HepG2 (cell line): ENCODE results near the gene SAMD8. TPM values are rescaled to one million over a fixed set of nuclear protein-coding genes. Genes with fewer than 3 reads are reported as not detected.

ENCODE experiments used
- ZNF772 ChIP-seq: sonication (generic); formaldehyde crosslinking; IDR thresholded peaks from 2 replicates; pipeline ENCODE4 v1.5.0; 2020; ENCODE audit warnings: mild to moderate bottlenecking, missing genetic modification reagents
- ZSCAN9 ChIP-seq: IDR thresholded peaks from 2 replicates; pipeline ENCODE4 v1.6.1; 2016; ENCODE audit warnings: borderline replicate concordance
- polyA plus RNA-seq, 8 experiments: library from polyadenylated mRNA; depleted of rRNA in 3 of 8; stranded (reverse) in 7 of 8; unstranded in 1 of 8; fragments of >200 nt; fragmentation: Illumina TruSeq in 4 of 8; extraction: Trizol in 4 of 8; gene quantifications; 2 replicates each; pipeline versions ENCODE4 v1.2.1 to v1.2.3, GENCODE V29; 2011 to 2016; ENCODE audit warnings: low read depth in 4 of 8, missing spikeins in 1 of 8, mixed read lengths in 1 of 8; ENCODE audit not compliant: insufficient read depth in 1 of 8
- total RNA-seq, 5 experiments: library from RNA; depleted of rRNA; stranded (reverse); fragments of >200 nt; fragmentation: Illumina TruSeq; extraction: Trizol; gene quantifications; 2 replicates each; pipeline ENCODE4 v1.2.3, GENCODE V29; 2016; ENCODE audit warnings: low read depth in 1 of 5
- TF ChIP-seq, protein P1 (sequence below): sonication (generic); formaldehyde crosslinking; IDR thresholded peaks from 2 replicates; pipeline ENCODE4 v1.4.0; 2020; ENCODE audit warnings: missing genetic modification reagents
- TF ChIP-seq, protein P2 (sequence below): sonication (generic); formaldehyde crosslinking; IDR thresholded peaks from 2 replicates; pipeline ENCODE4 v1.8.0; 2022; ENCODE audit warnings: mild to moderate bottlenecking, missing genetic modification reagents, moderate library complexity
- TF ChIP-seq, protein P3 (sequence below): sonication (generic); formaldehyde crosslinking; IDR thresholded peaks from 2 replicates; pipeline ENCODE4 v1.5.1; 2020; ENCODE audit warnings: mild to moderate bottlenecking, missing genetic modification reagents, borderline replicate concordance
- TF ChIP-seq, protein P4 (sequence below): sonication (generic); formaldehyde crosslinking; IDR thresholded peaks from 2 replicates; pipeline ENCODE4 v1.4.0; 2020; ENCODE audit warnings: missing genetic modification reagents
- TF ChIP-seq, protein P5 (sequence below): sonication (generic); formaldehyde crosslinking; IDR thresholded peaks from 2 replicates; pipeline ENCODE4 v1.4.0; 2020; ENCODE audit warnings: missing genetic modification reagents
- TF ChIP-seq, protein P6 (sequence below): IDR thresholded peaks from 2 replicates; pipeline ENCODE4 v1.6.1; 2016; ENCODE audit warnings: low read depth

Gene SAMD8
- total and polyA plus RNA-seq, 2 of the 13 experiments (the other 11 are each of a cell fraction or from before 2014, with no cell fraction given) = 10.4 to 13.2 TPM

DNA sequence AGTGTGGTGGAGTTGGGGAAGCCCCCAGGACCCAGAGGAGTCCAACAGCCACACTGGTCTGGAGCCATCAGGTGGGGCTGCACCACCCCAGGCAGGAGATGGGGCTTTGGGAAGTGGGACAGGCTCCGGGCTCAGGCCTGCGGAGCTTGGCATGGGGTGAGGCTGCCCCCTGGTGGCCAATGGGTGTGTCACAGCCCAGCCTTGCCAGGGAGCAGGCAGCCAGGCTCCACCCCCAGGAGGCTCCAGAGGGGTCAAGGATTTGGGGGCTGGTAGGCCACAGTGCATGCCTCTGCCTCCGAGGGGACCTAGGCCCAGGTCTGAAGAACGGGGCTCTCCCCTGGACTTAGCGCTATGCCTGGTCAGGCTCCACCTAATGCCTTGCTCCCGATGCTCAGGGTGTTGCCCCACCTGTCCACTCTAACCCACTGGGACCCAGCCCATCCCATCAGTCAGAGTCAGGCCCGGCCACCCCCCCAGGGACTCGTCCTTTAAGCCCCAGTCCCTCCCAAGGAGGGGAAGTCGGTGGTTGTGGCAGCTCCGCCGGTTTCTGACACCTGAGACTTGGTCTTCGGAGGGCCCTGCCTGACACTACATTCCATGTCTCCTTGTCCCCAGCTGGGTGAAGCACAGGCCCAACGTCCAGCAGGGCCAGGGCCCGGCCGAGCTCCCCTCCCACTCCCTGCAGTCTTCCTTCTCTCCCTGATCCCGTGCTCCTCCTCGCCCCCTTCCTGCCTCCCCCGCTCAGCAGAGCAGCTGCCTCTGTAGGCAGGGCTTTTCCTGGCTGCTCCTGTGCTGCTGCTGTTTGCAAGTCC, 11.3 kb upstream of the SAMD8 start (continued):
- TF ChIP-seq, protein P1, sequence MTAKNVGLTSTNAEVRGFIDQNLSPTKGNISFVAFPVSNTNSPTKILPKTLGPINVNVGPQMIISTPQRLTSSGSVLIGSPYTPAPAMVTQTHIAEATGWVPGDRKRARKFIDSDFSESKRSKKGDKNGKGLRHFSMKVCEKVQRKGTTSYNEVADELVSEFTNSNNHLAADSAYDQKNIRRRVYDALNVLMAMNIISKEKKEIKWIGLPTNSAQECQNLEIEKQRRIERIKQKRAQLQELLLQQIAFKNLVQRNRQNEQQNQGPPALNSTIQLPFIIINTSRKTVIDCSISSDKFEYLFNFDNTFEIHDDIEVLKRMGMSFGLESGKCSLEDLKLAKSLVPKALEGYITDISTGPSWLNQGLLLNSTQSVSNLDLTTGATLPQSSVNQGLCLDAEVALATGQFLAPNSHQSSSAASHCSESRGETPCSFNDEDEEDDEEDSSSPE = no peak
- TF ChIP-seq ZNF772 (CRISPR knock-in tag) = no peak; the same call in 1 of the 2 replicates
- TF ChIP-seq, protein P2, sequence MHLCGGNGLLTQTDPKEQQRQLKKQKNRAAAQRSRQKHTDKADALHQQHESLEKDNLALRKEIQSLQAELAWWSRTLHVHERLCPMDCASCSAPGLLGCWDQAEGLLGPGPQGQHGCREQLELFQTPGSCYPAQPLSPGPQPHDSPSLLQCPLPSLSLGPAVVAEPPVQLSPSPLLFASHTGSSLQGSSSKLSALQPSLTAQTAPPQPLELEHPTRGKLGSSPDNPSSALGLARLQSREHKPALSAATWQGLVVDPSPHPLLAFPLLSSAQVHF = no peak
- TF ChIP-seq, protein P3, sequence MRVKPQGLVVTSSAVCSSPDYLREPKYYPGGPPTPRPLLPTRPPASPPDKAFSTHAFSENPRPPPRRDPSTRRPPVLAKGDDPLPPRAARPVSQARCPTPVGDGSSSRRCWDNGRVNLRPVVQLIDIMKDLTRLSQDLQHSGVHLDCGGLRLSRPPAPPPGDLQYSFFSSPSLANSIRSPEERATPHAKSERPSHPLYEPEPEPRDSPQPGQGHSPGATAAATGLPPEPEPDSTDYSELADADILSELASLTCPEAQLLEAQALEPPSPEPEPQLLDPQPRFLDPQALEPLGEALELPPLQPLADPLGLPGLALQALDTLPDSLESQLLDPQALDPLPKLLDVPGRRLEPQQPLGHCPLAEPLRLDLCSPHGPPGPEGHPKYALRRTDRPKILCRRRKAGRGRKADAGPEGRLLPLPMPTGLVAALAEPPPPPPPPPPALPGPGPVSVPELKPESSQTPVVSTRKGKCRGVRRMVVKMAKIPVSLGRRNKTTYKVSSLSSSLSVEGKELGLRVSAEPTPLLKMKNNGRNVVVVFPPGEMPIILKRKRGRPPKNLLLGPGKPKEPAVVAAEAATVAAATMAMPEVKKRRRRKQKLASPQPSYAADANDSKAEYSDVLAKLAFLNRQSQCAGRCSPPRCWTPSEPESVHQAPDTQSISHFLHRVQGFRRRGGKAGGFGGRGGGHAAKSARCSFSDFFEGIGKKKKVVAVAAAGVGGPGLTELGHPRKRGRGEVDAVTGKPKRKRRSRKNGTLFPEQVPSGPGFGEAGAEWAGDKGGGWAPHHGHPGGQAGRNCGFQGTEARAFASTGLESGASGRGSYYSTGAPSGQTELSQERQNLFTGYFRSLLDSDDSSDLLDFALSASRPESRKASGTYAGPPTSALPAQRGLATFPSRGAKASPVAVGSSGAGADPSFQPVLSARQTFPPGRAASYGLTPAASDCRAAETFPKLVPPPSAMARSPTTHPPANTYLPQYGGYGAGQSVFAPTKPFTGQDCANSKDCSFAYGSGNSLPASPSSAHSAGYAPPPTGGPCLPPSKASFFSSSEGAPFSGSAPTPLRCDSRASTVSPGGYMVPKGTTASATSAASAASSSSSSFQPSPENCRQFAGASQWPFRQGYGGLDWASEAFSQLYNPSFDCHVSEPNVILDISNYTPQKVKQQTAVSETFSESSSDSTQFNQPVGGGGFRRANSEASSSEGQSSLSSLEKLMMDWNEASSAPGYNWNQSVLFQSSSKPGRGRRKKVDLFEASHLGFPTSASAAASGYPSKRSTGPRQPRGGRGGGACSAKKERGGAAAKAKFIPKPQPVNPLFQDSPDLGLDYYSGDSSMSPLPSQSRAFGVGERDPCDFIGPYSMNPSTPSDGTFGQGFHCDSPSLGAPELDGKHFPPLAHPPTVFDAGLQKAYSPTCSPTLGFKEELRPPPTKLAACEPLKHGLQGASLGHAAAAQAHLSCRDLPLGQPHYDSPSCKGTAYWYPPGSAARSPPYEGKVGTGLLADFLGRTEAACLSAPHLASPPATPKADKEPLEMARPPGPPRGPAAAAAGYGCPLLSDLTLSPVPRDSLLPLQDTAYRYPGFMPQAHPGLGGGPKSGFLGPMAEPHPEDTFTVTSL (CRISPR knock-in tag) = no peak
- TF ChIP-seq, protein P4, sequence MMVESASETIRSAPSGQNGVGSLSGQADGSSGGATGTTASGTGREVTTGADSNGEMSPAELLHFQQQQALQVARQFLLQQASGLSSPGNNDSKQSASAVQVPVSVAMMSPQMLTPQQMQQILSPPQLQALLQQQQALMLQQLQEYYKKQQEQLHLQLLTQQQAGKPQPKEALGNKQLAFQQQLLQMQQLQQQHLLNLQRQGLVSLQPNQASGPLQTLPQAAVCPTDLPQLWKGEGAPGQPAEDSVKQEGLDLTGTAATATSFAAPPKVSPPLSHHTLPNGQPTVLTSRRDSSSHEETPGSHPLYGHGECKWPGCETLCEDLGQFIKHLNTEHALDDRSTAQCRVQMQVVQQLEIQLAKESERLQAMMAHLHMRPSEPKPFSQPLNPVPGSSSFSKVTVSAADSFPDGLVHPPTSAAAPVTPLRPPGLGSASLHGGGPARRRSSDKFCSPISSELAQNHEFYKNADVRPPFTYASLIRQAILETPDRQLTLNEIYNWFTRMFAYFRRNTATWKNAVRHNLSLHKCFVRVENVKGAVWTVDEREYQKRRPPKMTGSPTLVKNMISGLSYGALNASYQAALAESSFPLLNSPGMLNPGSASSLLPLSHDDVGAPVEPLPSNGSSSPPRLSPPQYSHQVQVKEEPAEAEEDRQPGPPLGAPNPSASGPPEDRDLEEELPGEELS (CRISPR knock-in tag) = no peak
- TF ChIP-seq ZSCAN9 (CRISPR knock-in tag) = no peak
- TF ChIP-seq, protein P5, sequence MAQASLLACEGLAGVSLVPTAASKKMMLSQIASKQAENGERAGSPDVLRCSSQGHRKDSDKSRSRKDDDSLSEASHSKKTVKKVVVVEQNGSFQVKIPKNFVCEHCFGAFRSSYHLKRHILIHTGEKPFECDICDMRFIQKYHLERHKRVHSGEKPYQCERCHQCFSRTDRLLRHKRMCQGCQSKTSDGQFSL (CRISPR knock-in tag) = no peak
- TF ChIP-seq, protein P6, sequence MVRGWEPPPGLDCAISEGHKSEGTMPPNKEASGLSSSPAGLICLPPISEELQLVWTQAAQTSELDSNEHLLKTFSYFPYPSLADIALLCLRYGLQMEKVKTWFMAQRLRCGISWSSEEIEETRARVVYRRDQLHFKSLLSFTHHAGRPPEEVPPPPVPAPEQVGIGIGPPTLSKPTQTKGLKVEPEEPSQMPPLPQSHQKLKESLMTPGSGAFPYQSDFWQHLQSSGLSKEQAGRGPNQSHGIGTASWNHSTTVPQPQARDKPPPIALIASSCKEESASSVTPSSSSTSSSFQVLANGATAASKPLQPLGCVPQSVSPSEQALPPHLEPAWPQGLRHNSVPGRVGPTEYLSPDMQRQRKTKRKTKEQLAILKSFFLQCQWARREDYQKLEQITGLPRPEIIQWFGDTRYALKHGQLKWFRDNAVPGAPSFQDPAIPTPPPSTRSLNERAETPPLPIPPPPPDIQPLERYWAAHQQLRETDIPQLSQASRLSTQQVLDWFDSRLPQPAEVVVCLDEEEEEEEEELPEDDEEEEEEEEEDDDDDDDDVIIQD (CRISPR knock-in tag) = no peak
